ENCODE results near the gene AFF3.

AFF3 gene

GRCh38 chr2:99793022-99793421, 349.4 kb downstream of the AFF3 start:
- H3K4me2 ChIP-seq (ENCODE audit: low read length) = no peak overlapping the region
- no peak overlapping the region for H3K27ac ChIP-seq (ENCODE audit: low read depth, low read length)
- peaks cover 31% of the 10 kb centered on the region for H3K4me1 ChIP-seq (ENCODE audit: control insufficient read depth, low read length)
- no peaks in the 10 kb centered on the region for H3K79me2 ChIP-seq (ENCODE audit: control insufficient read depth, low read length)
- TF ChIP-seq EZH2phosphoT487 (IDR thresholded peaks at IDR 0.05; ENCODE audit: borderline replicate concordance, low read length) = no peak
- TF ChIP-seq, protein P1, sequence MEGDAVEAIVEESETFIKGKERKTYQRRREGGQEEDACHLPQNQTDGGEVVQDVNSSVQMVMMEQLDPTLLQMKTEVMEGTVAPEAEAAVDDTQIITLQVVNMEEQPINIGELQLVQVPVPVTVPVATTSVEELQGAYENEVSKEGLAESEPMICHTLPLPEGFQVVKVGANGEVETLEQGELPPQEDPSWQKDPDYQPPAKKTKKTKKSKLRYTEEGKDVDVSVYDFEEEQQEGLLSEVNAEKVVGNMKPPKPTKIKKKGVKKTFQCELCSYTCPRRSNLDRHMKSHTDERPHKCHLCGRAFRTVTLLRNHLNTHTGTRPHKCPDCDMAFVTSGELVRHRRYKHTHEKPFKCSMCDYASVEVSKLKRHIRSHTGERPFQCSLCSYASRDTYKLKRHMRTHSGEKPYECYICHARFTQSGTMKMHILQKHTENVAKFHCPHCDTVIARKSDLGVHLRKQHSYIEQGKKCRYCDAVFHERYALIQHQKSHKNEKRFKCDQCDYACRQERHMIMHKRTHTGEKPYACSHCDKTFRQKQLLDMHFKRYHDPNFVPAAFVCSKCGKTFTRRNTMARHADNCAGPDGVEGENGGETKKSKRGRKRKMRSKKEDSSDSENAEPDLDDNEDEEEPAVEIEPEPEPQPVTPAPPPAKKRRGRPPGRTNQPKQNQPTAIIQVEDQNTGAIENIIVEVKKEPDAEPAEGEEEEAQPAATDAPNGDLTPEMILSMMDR (IDR thresholded peaks at IDR 0.05; ENCODE audit: low read depth, low read length, poor library complexity, severe bottlenecking) = no peak
- H3K9me2 ChIP-seq (replicated peaks; ENCODE audit: control insufficient read depth, low read length) = no peaks in the 10 kb centered on the region
- H3K27me3 ChIP-seq (ENCODE audit: control insufficient read depth, low read length) = no peaks in the 10 kb centered on the region
- peaks cover 16% of the 10 kb centered on the region; the same call in 1 of the 2 replicates for H3K9me3 ChIP-seq (ENCODE audit: control insufficient read depth, insufficient read depth, low read length)
- no peaks in the 10 kb centered on the region for H3F3A ChIP-seq (ENCODE audit: control insufficient read depth, insufficient read depth)
- no peak overlapping the region for H3K4me3 ChIP-seq (ENCODE audit: low read length)
- no peaks in the 10 kb centered on the region for H4K20me1 ChIP-seq (ENCODE audit: control insufficient read depth, insufficient read depth, low read depth, low read length)
- peaks cover 21% of the 10 kb centered on the region for H3K36me3 ChIP-seq (ENCODE audit: control insufficient read depth, low read length)

- no peaks in the 10 kb centered on the region for H3F3A ChIP-seq (ENCODE audit: control insufficient read depth, insufficient read depth)
- H3K4me2 ChIP-seq (ENCODE audit: low read length) = no peak overlapping the region
- peaks cover under 1% of the 10 kb centered on the region; the same call in 1 of the 2 replicates for H3K36me3 ChIP-seq (ENCODE audit: control insufficient read depth, low read length)
- H4K20me1 ChIP-seq (ENCODE audit: control insufficient read depth, insufficient read depth, low read depth, low read length) = no peaks in the 10 kb centered on the region
- H3K4me1 ChIP-seq (ENCODE audit: control insufficient read depth, low read length) = peaks cover 19% of the 10 kb centered on the region
- TF ChIP-seq, protein P1 (IDR thresholded peaks at IDR 0.05; ENCODE audit: low read depth, low read length, poor library complexity, severe bottlenecking) = no peak
- no peak for TF ChIP-seq EZH2phosphoT487 (IDR thresholded peaks at IDR 0.05; ENCODE audit: borderline replicate concordance, low read length)
- no peaks in the 10 kb centered on the region; the same call in 1 of the 2 replicates for H3K9me3 ChIP-seq (ENCODE audit: control insufficient read depth, insufficient read depth, low read length)
- H3K27ac ChIP-seq (ENCODE audit: low read depth, low read length) = no peak overlapping the region
- H3K4me3 ChIP-seq (ENCODE audit: low read length) = no peak overlapping the region
- no peaks in the 10 kb centered on the region for H3K79me2 ChIP-seq (ENCODE audit: control insufficient read depth, low read length)
- H3K9me2 ChIP-seq (replicated peaks; ENCODE audit: control insufficient read depth, low read length) = no peaks in the 10 kb centered on the region
- no peaks in the 10 kb centered on the region for H3K27me3 ChIP-seq (ENCODE audit: control insufficient read depth, low read length)
Observed at GRCh38 chr2:99789849-99790248, 352.5 kb downstream of the AFF3 start.

DNA sequence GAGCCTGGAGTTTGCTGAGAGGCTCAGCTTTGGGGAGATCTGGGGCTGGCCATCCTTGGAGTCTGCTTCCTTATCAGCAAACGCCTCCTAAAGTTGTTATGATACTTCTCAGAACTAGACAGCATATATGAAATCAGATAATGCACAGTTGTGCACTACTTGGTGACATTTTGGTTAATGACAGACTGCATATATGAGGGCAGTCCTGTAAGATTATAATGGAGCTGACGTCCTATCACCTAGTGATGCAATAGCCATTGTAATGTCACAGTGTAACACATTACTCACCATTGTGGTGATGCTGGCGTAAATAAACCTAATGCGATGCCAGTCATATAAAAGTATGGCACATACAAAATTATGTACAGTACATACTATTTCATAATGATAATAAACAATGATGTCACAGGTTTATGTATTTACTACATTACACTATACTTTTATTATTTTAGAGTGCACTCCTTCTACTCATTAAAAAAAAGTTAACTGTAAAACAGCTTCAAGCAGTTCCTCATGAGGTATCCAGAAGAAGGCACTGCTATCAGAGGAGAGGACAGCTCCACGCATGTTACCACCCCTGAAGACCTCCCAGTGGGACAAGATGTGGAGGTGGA, 354.5 kb downstream of the AFF3 start:
- no peaks in the 10 kb centered on the region for H4K20me1 ChIP-seq (ENCODE audit: control insufficient read depth, insufficient read depth, low read depth, low read length)
- no peak overlapping the region for H3K4me3 ChIP-seq (ENCODE audit: low read length)
- H3K9me2 ChIP-seq (replicated peaks; ENCODE audit: control insufficient read depth, low read length) = no peaks in the 10 kb centered on the region
- no peak for TF ChIP-seq EZH2phosphoT487 (IDR thresholded peaks at IDR 0.05; ENCODE audit: borderline replicate concordance, low read length)
- TF ChIP-seq, protein P1 (IDR thresholded peaks at IDR 0.05; ENCODE audit: low read depth, low read length, poor library complexity, severe bottlenecking) = no peak
- H3K79me2 ChIP-seq (ENCODE audit: control insufficient read depth, low read length) = no peaks in the 10 kb centered on the region
- H3K36me3 ChIP-seq (ENCODE audit: control insufficient read depth, low read length) = no peaks in the 10 kb centered on the region
- H3F3A ChIP-seq (ENCODE audit: control insufficient read depth, insufficient read depth) = no peaks in the 10 kb centered on the region
- H3K4me1 ChIP-seq (ENCODE audit: control insufficient read depth, low read length) = peaks cover 6% of the 10 kb centered on the region; the same call in 1 of the 2 replicates
- H3K4me2 ChIP-seq (ENCODE audit: low read length) = no peak overlapping the region
- H3K9me3 ChIP-seq (ENCODE audit: control insufficient read depth, insufficient read depth, low read length) = no peaks in the 10 kb centered on the region
- no peaks in the 10 kb centered on the region for H3K27me3 ChIP-seq (ENCODE audit: control insufficient read depth, low read length)
- no peak overlapping the region for H3K27ac ChIP-seq (ENCODE audit: low read depth, low read length)
